Renal pelvis (tissue), 4 donors: ENCODE results near the gene PPP1R27. TPM values are rescaled to one million over a fixed set of nuclear protein-coding genes. Genes with fewer than 3 reads are reported as not detected.
A peak's percentile ranks its signal among the peaks of the same experiment; 100 is the strongest.
"Not testable (repeated sequence)": the region's sequence is repeated elsewhere in the genome, so short reads cannot be mapped to it uniquely, and the experiment has no call there.

Experiments used
- DNase-seq: peaks from one replicate; pipeline ENCODE4 v3.0.0-alpha.2; 2013
- polyA plus RNA-seq, 3 donors: library from polyadenylated mRNA; unstranded; fragments of 120-200 nt; gene quantifications; one replicate each; pipeline ENCODE4 v1.2.1, GENCODE V29; 2013; ENCODE audit not compliant: insufficient read length in 3 of 3

The PPP1R27 gene
- polyA plus RNA-seq, 3 donors = 0.14 to 0.44 TPM; not detected in 1

DNA sequence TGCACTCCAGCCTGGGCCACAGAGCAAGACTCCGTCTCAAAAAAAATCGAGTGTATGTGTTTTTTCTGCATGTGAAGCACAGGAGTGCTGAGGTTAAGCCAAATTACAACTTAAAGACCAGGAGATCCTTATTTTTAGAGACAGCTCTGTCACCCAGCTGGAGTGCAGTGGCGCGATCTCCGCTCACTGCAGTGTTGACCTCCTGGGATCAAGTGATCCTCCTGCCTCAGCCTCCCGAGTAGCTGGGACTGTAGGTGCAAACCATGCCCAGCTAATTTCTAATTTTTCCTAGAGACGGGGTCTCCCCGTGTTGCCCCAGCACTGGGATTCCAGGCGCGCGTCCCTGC, 7.5 kb upstream of the PPP1R27 start:
- no peak for DNase-seq

GRCh38 chr17:81841866-81842265, 7.0 kb upstream of the PPP1R27 start:
- DNase-seq = no peak

GRCh38 chr17:81840826-81841778, 6.3 kb upstream of the PPP1R27 start:
- no peak for DNase-seq

DNA sequence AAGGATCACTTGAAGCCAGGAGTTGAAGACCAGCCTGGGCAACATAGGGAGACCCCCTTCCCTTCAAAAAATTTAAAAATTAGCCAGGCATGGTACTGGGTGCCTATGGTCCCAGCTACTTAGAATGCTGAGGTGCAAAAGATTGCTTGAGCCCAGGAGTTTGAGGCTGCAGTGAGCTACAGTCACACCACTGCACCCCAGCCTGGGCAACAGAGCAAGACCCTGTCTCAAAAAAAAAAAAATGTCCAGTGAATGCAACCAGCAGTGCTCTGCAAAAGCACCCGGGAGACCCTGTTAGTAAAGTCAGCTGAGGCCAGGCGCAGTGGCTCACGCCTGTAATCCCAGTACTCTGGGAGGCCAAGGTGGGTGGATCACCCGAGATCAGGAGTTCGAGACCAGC, 5.2 kb upstream of the PPP1R27 start:
- DNase-seq = not testable (repeated sequence)

- DNase-seq = no peak
Measured at GRCh38 chr17:81839301-81839700, 4.5 kb upstream of the PPP1R27 start.

DNA sequence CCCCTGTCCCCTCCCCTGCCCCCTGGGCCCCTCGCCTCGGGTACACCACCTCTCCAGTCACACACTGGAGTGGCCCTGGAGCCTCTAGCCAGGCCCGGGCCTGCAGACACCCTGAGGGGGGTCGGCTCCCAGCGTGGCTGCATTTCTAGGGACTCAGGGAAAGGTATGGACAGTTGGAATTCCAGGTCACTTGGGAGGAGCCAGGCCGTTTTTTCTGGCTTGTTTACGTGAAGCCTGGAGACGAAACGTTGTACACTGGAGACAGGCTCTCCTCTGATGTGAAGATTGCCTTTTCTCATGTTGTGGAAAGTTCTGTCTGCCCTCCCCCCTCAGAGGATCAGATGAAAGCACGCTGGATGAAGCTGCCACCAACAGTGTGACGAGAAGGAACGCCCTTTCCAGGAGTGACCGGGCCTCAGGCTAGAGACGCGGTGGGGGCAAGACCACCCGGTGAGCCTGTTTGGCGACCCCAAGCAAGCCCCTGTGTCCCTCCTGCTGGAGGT, 4.0 kb upstream of the PPP1R27 start:
- no peak for DNase-seq

DNA sequence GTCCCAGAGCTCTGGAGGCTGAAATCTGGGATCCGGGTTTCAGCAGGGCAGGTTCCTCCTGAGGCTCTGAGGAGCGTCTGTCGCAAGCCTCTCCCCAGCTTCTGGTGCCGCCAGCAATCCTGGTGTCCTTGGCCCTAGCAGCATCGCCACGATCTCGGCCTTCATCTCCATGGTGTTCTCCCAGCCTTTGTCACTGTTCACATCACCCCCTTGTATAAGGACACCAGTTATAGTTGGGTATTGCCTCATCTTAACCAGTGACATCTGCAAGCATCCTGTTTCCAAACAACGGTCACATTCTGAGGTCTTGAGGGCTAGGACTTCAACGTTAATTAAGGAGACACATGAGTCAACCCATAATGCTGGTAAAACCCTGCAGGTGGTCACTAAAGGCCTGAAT, 2.8 kb upstream of the PPP1R27 start:
- no peak for DNase-seq

DNA sequence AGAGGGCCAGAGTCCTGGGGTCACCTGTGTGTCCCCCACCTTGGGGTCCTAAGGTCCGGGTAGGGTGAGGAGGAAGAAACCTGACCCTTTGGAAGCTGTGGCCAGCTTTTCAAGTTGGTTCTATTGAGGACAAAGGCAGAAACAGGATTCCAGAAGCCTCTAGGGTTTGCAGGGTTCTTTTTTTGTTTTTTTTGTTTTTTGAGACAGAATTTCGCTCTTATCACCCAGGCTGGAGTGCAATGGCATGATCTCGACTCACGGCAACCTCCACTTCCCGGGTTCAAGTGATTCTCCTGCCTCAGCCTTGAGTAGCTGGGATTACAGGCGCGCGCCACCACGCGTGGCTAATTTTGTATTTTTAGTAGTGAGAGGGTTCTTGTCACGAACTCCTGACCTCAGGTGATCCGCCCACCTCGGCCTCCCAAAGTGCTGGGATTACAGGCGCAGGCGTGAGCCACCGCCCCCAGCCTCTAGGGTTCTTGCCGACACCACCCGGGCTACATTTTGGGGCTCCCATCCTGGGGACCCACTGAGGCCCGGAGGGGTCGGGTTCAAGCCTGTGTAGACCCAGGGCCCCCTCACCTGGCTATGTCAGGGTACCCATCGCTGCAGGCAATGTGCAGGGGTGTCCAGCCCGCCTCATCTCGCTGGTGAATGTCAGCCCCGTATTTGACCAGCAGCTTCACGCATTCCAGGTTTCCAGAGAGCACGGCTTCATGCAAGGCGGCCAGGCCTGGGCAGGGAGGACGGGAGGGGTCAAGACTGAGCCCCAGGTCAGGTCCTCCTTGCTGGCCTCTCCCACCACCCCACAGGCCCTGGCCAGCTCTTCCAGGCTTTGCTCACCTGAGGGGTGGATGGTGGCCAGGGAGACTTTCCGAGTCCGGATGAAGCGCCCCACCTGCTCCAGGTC, 674 bp downstream of the PPP1R27 start:
- DNase-seq = no peak

- DNase-seq = peak; percentile 94
Measured at GRCh38 chr17:81833160-81833920, 1.5 kb downstream of the PPP1R27 start, which contains the start of gene MCRIP1. MCRIP1 (minus strand) TSS chr17:81833291; CDS start chr17:81824506, 8,785 bp downstream.

- no peak for DNase-seq
Measured at GRCh38 chr17:81832608-81833159, 2.2 kb downstream of the PPP1R27 start.

DNA sequence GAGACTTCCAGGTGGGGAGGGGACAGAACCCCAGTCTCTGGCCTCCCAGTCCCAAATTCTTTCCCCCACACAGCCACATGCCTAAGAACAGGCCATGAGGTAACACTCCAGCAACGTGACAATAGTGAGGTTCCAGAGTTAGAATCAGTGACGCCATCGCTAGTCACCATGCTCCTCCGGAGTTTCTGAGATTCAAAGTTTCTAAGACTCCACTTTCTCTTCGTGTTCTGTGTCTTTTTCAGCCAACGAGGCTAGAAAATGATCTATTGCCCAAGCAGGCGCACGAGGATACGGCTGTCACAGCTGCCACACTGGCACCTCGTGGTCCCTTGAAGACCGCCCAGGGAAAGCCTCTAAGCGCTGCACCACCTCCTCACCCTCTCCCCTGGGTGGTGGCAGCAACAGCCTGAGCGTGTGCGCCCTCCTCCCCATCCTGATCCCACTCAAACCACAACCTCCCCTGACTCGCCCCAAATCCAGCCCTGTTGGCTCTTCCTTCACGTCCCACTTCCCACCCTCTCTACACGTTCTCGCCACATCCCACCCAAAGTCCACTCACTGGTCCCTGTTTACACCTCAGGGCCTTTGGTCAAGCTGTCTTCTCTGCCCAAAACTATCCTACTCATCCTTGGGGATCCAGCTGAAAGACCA, 2.8 kb downstream of the PPP1R27 start:
- no peak for DNase-seq

DNA sequence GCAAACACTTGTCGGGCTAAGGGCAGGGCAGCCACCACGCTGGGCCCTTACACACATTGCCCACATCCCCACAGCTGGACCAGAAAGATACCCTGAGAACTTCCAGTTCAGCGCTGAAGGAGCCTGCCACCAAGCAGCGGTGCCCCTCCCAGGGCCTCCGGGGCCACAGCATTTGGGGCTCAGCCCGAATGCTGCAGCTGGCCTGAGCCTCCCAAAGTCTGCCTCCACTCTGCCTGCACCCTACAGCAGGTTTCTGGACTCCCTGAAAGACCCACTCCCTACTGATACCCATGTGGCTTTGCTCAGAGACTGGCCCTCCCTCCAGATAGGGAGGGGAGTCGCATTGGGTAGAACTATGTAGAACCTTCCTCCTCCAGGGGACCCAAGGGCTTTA, 3.3 kb downstream of the PPP1R27 start:
- no peak for DNase-seq

GRCh38 chr17:81829858-81830257, 5.0 kb downstream of the PPP1R27 start:
- DNase-seq = no peak

- no peak for DNase-seq
Measured at GRCh38 chr17:81828656-81829055, 6.2 kb downstream of the PPP1R27 start.

- DNase-seq = no peak
Measured at GRCh38 chr17:81825841-81826466, 8.9 kb downstream of the PPP1R27 start.

DNA sequence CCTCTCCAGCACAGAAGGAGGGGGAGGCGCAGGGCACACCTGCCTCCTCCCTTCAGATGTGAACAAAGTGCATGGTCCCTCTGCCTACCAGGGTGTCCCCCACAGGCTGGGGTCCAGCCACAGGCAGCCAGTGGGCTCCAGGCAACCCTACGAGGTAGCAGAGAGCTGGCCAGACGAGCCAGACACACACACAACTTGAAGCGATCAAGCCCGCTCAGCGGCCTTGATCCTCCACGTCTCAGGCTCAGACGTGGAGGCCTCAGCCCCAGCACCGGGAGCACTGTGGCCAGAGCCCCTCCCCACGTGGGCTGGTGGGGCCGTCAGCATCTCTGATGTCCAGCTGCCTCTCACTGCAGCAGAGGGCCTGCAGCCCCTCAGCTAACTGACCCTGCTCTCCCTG, 10.3 kb downstream of the PPP1R27 start:
- DNase-seq = no peak

- DNase-seq = no peak
Measured at GRCh38 chr17:81823820-81824550, 10.9 kb downstream of the PPP1R27 start.

DNA sequence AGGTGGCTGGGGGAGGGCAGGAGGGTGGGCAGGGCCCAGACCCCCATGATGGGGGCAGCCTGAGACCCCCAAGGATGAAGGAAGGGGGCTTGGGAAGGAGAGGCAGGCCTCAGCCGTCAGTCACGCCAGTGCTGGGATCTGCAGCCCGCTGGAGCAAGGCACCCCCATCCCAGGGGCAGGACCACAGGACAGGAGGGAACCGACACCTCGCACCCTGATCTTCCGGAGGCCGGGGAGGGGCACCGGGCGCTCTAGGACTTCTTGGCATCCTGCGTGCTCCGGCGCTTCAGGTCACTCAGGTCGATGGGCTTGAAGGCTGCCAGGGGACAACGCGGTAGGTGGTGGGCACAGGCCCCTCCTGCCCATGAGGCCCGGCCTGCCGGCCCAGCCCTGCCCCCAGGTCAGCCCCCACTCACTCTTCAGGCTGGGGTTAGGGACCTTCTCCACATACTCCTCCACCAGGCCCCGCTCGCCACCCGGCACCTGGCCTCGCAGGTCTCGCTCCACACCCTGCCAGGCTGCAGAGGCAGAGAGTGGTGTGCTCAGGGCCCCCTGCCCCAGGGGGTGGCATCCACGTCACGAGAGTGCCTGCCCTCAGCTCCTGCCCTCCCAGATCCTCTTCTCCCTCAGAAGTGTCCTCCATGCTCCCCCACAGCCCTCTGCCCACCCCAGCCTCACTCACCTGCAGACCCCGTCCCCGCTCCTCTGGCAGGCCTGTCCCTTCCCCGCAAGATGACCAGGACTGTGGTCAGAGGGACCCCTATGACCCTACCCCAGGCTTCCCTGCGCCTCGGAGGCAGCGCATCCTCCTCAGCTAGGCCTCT, 11.6 kb downstream of the PPP1R27 start:
- DNase-seq = no peak

- no peak for DNase-seq
Measured at GRCh38 chr17:81822312-81822637, 12.6 kb downstream of the PPP1R27 start.
